GM18511 (cell line): ENCODE data around the gene ANTXR1.

Experiments used
- ATAC-seq: cut with Tn5 transposase; IDR thresholded peaks from one replicate; pipeline ENCODE4 v1.9.1; 2021; ENCODE audit warnings: mild to moderate bottlenecking, moderate library complexity; ENCODE audit not compliant: unreplicated experiment

Gene ANTXR1

DNA sequence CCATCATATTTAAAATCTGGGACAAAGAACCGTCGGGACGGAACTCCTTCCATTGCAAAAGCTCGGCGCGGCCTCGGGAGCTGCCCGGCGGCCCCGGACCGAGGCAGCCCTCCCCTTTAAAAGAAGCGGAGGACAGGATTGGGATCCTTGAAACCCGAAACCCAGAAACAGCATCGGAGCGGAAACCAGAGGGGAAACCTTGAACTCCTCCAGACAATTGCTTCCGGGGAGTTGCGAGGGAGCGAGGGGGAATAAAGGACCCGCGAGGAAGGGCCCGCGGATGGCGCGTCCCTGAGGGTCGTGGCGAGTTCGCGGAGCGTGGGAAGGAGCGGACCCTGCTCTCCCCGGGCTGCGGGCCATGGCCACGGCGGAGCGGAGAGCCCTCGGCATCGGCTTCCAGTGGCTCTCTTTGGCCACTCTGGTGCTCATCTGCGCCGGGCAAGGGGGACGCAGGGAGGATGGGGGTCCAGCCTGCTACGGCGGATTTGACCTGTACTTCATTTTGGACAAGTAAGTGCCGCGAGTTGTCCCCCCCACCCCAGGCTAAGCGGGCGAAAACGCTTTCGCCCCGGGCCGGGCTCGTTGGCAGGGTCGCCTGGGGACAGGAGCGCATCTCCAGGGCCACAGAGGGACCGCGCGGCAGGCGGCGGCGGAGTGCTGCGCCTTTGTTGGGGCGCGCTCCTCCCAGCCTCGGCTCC, at the start of gene ANTXR1:
ANTXR1 (plus strand) TSS at position 38 of the 698 bp plus-strand sequence; CDS start at position 359, 321 bp downstream.
- ATAC-seq, result no peak

DNA sequence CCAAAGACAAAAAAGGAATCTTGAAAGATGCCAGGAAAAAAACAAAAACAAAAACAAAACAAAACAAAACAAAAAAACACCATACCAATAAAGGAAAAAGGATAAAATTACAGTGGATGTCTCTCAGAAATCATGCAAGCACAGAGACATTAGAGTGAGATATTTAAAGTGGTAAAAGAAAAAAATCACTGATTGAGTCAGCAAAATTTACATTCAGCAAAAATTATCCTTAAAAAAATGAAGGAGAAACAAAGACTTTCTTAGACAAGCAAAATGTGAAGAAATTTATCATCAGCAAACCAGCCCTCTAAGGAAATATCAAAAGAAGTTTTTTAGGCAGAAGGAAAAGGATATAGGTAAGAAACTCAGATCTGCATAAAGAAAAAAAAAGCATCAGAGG, 48.7 kb upstream of the ANTXR1 start:
- ATAC-seq, result no peak

DNA sequence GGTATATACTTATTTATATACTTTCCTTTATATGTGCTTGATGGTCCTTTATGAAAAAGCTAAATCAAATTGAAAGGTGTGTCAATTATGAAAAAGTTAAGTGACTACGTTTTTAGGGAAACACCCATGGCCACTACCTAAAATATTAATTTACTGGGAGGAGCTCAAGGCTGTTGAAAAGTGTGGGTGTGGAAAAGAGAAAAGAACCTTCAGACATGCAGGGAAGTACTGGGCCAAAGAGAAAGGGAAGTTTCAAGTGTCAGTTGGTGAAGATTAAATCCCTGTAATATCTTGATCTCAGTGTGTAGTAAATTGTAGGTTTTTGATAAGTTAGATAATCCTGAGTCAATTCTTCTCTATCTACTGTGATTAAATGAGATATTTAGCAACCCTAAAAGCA, 44.8 kb upstream of the ANTXR1 start:
- no peak for ATAC-seq

DNA sequence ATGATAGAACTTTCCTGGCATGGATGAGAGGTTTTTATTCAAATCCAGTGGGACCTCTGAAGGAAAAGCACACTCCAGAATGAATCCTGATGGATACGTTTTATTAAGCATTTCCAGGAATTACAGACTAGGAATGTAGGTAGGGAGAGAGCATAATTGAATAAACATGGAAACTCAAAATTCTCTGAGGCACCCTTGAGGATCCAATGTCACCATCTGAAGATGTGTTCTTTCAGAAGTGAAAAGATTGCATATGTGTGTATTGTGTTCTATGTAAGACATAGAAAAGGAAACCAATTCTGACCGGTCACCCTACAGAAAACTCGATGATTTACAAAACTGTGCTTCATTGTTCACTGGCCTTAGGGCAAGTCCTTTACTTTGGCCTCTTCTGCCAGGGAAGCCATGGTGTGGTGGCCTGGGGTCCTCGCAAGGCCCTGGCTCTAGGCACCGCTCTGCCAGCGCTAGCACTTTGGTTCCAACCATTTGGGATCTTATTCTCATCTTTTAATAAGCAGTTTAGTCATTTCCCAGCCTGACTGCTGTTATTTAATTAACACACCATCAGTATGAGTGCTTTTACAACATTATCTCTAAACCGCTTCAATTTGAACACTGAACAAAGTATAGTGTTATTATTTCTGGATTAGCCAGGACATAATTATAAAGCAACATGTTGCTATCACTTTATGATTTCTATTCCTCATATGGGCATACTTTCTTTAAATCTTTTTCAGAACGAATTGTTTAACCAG, 43.1 kb upstream of the ANTXR1 start:
- ATAC-seq, result no peak

DNA sequence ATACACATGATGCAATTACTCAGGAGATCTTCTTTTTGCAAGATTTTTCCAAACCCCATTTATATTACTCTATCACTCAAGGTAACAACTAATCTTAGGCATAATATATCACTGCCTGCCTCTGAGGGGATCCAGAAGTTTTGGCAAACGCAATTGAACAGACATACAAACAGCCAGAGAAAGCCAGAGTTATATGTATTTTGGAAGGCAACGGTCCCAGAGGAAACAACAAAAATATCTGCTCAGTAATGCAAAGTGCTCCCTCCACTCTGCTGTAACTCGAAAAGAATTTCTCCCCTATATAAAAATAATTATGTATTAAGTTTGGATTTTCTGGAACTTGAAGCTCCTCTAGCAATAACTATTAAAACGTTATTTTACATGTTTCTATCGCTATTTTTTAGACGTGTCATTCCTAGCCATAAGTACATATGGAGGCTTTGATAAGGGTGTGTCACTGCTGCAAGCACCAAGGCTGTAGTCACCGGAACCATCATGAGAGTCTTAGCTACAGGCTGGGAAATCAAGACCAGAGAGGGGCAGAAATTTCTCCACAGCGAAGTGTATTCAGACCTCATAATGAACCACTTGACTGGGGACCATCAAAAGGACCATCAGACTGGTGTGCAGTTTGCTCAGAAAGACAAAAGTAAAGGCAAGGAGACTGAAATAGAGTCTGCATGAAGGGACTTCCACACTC, 42.3 kb upstream of the ANTXR1 start:
- no peak for ATAC-seq

DNA sequence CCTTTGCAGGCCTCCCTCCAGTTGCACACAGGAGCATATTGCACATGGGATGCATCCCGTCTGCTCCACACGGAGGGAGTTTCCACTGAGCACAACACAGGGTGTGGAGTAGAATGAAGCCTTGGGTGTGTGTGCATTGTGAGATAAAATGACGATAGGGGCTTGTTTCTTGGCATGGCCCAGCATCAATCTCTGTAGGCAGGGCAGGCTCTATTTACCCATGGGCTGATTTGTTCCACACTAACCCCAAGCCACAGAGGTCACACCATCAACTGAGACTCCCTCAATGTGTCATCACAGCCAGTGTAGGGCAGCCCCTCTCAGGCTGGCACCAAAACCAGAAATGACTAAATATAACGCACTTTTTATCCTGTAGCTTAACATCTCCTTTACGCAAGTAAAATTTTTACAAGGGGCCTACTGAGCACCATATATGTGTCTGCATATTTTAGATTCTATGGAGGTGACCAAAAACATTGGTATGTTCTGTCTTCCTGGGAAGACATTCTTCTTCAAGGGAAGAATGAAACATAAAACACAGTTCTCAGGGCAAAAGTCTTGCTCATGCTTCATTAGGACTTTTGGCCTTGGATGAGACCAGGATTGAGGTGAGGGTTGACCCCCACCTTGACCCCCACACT, 41.3 kb upstream of the ANTXR1 start:
- no peak for ATAC-seq

DNA sequence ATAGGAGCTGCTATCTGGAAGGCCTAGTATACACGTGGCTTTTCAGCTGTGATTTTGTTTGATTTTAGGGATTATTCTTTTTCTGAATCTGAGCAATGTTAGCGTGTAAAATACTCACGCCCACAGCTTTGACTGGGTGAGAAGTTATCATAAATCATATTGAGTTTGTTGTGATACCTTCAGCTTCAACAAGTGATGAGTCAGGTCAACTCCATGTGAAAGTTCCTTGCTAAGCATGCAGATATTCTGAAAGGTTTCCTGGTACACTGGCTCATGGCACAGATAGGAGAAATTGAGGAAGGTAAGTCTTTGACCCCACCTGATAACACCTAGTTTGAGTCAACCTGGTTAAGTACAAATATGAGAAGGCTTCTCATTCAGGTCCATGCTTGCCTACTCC, 38.7 kb upstream of the ANTXR1 start, which contains the start of gene GKN1:
GKN1 (plus strand) TSS at position 386 of the 400 bp plus-strand sequence. CDS start 42 bp downstream, outside the sequence.
- ATAC-seq, result no peak

DNA sequence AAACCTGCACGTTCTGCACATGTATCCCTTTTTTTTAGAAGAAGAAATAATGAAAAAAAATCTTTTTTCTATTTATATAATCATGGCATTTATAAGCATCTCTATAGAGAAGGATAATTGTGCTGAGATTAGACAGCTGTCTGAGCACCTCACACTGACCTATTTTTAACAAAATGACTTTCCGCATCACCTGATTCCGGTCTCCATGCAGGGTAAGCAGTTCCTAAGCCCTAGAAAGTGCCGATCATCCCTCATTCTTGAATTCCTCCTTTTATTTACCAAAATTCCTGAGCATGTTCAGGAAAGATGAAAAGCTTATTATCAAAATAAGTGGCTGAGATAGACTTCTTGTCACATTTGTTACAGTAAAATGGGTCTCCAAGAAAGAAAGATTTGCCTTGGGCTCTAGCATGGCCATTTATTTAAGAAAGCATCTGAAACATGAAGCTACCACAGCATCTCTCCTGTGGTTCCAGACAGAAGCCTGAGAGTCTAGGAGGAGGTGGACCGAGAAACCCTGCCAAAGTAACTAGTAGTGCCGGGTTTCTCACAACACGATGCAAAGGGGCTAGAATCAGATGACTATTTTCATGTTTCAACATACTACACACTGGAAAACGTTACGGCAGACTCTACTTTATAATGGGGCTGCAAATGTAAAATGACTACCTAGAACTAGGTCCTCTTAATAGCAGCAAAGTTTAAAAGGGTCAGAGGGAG, 37.9 kb upstream of the ANTXR1 start:
- no peak for ATAC-seq

DNA sequence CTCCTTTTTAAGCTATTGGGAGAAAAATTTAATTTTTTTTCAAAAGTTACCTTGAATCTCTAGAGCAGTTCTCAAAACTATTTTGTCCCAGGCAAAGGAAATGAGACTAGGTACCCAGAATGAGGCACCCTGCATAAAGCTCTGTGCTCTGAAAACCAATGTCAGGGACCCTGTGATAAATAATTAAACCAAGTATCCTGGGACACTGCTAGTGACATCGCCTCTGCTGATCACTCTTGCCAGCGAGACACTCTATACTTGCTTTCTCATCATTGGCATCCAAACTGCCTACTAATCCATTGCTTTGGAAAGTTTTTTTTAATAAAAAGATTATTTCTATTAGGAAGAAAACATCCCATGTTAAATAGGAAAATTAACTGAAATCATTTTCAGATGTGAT, 37.1 kb upstream of the ANTXR1 start:
- no peak for ATAC-seq

DNA sequence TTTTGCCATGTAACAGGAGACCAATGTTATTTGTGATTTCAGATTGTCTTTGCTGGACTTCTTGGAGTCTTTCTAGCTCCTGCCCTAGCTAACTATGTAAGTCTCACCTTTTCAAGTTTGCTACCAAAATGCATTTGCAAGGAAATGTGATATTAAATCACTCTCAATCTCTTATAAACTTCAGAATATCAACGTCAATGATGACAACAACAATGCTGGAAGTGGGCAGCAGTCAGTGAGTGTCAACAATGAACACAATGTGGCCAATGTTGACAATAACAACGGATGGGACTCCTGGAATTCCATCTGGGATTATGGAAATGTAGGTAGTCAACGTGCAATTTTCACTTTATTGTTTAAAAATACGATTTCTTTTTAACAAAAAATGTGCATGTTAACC, 35.5 kb upstream of the ANTXR1 start:
- ATAC-seq, result no peak

DNA sequence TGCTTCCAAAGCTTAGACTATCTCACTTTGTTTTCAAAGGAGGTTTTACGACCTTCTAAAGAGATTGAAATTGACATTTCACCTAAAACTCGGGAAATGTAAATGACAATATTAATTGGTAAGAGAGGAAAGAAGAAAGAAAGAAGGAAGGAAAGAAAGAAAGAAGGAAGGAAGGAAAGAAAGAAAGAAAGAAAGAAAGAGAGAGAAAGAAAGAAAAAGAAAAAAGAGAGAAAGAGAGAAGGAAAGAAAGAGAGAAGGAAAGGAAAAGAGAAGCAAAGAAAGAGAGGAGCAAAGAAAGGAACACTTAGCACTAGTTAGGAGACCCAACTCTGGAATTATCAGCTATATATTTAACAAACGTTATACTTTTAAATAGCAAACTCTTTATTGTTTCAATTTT, 34.9 kb upstream of the ANTXR1 start:
- no peak for ATAC-seq

DNA sequence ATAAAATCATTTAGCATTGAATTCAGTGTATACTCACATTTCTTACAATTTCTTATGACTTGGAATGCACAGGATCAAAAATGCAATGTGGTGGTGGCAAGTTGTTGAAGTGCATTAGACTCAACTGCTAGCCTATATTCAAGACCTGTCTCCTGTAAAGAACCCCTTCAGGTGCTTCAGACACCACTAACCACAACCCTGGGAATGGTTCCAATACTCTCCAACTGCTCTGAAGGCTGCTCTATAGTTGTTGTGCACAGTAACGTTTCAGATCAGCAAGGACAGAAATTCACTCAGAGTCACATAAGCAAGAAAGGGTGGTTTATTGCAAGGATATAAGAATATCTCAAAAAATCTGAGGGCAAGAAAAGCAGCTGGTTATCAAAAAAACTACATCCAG, 32.0 kb upstream of the ANTXR1 start:
- ATAC-seq, result no peak

DNA sequence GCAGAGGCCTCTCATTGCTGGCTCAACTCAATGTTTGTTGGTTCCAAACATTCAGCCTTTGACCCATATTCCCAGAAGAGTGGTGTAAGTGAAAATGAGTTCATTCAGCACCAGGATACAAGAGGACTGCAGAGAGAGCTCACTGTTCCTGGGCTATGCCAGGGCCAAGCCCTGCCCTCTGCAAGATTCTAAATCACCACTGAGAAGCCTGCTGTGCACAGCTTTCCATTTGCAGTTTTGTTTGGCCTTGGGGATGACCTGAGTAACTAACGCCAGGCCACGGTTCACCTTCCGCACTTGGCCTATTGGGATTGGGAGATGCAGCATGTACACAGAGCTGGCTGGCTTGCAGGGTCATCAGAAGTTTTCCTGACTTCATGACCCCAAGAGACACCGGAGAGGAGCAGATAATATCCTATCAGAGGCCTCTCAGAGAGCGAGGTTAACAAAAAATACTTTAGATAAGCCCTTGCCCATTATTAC, 25.9 kb upstream of the ANTXR1 start:
- no peak for ATAC-seq

DNA sequence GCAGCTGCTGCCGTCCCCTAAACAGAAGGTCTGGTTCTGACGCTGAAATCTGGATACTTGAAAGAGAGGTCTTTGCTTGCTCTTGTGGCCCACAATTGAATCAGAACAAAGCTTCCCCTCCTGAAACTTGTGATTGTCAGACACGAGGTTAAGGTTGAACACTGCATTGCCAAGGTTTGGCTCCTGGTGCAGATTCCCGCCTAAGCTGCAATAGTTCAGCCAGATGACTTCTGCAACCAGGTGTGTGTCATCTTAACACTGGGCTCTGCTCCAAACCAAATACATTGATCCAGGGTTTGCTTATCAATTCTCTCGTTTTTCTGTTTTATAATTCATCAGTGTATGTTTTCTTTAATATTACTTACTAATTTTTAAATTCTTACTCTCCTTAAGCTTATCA, 23.9 kb upstream of the ANTXR1 start:
- ATAC-seq, result no peak

DNA sequence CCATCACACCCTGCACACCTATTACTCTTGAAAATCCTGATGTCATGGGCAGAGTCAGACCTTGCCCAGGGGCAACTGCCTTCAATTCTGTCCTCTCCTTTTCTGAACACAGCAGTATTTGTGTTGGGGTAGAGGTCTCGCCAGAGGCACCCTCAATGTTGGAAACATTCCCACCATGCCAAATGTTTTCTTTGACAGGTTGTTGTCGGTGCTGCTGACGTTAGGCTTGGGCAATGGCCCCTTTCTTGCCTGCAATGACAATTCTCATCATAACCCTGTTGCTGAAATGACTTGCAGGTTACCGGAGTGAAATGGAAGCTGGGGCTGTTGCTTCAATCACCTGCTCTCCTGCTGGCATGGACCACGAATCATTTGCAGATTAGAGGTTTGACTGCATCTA, 20.6 kb upstream of the ANTXR1 start:
- no peak for ATAC-seq

DNA sequence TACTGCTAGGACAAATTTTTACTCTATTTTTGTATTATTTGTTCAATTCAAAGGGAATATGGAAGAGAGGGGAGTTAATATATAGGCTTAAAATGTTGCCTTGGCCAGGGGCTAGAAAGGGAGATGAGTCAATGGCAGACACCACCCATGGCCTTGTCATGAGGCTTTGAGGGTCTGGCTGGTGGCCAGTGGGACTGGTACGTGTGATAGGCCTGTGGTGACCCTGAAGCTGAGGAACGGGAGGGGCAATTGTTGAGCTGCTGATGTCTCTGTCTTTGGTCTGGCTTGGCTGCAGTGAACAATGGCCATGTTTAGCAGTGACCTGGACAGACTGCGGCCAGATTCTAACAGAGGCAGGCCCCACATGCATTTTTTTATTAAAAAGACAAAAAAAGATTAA, 20.0 kb upstream of the ANTXR1 start:
- ATAC-seq, result no peak

DNA sequence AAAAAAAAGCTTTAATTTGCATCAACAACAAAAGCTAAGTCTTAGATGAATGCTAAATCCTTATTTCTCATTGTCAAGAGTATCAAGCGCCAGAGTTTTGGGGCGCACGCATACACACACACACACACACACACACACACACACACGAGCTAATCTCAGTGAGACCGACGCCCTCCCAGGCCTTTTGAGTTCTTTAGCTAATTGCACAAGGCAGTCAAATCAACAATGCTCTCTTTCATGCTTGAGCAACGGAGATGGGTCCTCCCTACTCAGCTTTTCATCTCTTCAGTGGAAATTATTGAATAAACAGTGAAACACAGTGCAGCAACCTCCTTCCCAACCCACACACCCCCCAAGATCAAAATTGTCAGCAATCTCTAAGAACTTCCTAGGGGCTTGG, 19.3 kb upstream of the ANTXR1 start:
- ATAC-seq, result no peak

DNA sequence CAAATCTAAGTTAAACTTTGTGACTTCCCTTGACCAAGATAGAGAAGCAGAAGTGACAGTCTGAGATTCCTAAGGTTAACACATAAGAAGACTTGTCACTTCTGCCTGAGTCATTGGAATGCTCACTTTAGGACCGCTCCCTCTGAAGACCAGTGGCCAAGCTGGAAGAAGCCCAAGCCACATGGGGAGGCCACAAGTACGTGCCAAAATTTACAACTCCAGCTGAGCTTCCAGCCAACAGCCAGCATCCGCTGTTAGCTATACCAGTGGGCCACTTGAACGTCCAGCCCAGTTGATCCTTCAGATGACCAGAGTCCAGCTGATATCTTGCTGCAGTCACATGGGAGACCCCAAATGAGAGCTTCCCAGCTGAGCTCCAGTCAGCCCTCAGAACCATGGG, 18.1 kb upstream of the ANTXR1 start:
- no peak for ATAC-seq

DNA sequence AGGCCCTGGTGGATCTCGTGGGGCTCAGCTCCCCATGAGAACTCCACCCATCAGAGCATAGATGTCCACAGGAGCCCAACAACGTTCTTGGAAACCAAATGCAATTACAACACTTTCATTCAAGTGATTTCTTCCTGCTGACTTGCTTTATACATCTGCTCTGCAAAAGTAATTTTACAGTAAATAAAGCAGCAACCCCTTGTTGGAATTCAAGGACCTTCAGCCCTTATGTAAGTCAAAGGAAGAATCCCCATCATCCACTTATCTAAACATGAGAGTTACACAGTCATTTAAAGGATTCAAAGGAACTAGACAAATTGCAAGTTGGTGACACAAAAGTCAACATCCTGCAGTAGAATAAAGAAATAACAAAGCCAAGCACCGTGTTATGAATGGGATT, 17.1 kb upstream of the ANTXR1 start:
- no peak for ATAC-seq

DNA sequence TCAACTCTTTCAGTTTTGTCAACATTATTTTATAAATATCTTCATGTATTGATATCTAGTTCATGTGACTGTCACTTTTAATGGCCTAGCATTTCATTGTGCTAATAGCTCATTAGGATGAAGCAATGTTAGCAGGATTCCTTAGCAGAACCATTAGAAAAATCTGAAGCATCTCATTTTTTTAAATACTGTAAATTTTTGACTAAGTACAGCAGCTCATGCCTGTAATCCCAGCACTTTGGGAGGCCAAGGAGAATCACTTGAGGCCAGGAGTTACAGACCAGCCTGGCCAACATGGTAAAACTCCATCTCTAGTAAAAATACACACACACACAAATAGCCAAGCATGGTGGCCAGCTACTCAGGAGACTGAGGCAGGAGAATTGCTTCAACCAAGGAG, 15.6 kb upstream of the ANTXR1 start:
- no peak for ATAC-seq

DNA sequence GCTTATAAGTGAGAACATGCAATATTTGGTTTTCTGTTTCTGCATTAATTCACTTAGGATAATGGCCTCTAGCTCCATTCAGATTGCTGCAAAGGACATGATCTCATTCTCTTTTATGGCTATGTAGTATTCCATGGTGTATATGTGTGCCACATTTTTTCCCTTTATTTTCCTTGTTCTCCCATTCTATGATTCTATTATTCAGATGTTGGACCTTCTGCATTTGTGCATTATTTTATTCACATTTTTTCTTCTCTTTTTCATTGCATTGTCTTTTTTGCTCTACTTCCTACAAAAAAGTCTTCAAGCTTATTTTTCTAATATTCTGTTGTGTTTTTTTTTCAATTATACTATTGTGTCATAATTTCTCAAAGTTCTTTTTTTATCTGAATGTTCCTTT, 11.1 kb upstream of the ANTXR1 start:
- no peak for ATAC-seq
